HG02610 (cell line): ENCODE results near the gene MED13L.
A peak's percentile ranks its signal among the peaks of the same experiment; 100 is the strongest.

Experiments used
- ATAC-seq: cut with Tn5 transposase; IDR thresholded peaks from one replicate; pipeline ENCODE4 v1.9.1; 2021; ENCODE audit warnings: mild to moderate bottlenecking, moderate library complexity; ENCODE audit not compliant: unreplicated experiment

The MED13L gene

GRCh38 chr12:116066381-116067230 lies 210.9 kb downstream of the MED13L start:
- no peak for ATAC-seq

GRCh38 chr12:116065606-116066005 lies 211.9 kb downstream of the MED13L start:
- no peak for ATAC-seq

DNA sequence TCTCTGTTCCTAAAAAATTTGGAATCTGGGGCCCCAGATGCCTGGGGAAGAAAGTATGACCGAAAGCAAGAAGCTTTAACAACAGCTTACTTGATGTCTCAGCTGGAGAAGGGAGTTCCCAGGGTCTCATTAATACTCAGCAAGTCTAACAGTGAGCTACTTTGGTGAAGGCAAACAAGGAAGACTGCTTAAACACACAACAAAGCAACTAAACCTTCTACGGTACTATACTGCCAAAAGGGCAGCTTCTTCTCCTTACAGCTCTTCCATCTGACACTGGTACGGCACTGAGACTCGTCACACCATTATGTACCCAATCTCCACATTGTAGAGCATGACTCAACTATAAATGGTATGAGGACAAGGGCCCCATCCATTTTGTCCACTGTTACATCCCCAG lies 213.0 kb downstream of the MED13L start:
- no peak for ATAC-seq

DNA sequence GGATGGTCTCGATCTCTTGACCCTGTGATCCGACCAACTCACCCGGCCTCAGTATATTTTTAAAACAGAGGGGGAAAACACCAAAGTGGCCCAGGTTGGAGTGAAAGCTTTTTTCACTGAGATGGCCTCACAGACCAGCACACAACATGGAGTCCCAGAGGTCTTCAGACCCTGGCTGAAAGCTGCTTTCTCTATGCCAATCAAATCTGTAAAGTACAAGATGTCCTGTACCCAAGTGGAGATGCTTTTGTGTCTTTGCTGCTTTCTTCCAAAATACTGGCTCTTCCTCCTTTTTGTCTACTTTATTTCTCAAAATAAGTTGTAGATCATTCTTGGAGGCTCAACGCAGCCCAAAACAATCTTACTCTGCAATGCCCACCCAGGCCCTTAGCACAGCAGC lies 214.8 kb downstream of the MED13L start:
- ATAC-seq = no peak

- ATAC-seq = peak; percentile 79
Measured at GRCh38 chr12:116060764-116061163, 216.7 kb downstream of the MED13L start.

DNA sequence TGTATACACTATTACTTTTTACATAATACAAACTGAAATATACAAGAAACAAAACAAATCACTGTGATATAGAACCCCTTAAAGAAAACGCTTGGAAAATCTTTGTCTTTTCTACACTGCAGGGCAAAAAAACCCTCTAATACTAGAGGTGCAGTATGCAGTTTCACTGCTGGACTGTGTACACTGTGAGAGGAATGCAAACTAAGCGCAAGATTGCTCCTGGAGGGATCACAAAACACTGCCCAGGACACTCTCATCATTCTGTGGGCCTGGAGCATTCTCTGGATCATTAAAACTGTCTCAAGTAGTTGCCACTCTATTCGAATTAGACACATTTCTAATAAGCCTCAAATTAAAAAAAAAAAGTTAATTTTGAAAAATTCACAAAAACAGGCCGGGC lies 217.6 kb downstream of the MED13L start:
- ATAC-seq = no peak

- no peak for ATAC-seq
Measured at GRCh38 chr12:116058574-116058973, 218.9 kb downstream of the MED13L start.

DNA sequence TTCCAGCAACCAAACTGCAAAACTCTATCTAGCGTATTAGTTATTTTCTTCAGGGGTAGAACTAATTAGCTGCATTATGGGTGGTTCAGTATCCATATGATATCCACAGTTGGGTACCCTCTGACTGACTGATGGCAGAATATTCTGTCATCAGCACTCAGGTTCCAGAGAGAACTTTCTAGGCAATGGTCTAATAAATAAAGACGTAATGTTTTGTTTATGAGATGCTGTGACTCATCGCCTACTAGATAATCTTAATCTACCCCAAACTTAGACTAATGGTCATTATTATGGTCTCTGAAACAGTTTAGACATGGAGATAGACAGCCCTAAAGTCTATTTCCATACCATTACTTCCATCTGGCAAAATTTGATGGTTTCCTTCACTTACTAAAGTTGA lies 220.1 kb downstream of the MED13L start:
- ATAC-seq = no peak

DNA sequence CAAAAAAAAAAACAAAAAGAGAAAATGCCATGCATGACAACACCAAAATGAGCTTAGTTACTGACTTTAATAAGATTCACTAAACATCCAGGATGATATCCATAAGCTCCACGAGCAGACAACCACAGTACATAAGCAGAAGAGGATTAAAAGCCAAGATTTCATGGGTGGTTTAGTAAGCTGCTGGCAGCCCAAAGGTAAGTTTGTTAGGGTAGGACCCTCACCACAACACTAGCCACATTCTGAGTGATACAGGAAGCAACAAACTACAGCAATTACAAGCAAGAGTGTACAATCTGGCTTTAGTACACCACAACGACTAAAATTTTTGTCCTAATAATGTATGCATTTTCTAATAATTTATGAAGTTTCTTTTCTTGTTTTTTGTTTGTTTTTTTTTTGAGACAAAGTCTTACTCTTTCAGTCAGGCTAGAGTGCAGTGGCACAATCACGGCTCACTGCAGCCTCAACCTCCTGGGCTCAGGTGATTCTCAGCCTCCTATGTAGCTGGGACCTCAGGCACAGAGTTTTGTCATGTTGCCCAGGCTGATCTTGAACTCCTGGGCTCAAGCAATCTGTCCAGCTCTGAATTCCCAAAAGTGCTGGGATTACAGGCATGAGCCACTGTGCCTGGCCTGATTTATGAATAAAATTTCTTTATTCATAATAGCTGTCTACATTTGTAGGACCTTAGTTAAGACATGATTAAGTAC lies 221.4 kb downstream of the MED13L start:
- ATAC-seq = no peak

GRCh38 chr12:116054280-116054679 lies 223.2 kb downstream of the MED13L start:
- ATAC-seq = no peak

DNA sequence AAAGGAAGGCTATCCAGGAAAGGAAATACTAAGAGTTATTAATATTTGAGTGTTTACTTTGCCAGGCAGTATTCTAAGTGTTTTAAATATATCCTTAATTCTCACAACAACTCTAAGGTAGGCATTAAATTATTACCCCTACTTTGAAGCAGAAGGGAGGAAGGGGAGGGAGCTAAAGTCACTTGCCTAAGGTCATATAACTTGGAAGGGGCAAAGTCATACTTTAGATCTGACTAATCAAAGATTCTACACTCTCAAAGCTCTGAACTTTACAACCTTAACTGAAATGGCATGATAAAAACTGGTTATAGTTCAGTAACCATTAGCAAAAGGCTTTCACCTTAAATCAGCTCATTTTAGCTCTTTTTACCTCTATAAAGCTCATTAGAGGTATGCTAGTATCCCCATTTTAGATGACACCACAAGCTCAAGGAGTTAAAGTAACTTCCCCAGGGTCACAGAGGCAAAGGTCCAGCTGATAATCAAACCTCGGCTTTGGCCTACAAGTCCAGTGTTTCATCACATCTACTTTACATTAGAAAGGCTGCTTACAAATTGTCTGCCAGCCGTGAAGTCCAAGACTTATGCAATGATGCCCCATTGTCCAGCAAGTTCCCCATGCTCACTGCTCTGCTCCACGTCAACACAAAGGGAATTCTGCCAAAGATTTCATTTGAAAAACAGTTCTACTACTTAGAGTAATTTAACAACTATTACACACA lies 223.9 kb downstream of the MED13L start:
- ATAC-seq = no peak

GRCh38 chr12:116050275-116050674 lies 227.2 kb downstream of the MED13L start:
- no peak for ATAC-seq

DNA sequence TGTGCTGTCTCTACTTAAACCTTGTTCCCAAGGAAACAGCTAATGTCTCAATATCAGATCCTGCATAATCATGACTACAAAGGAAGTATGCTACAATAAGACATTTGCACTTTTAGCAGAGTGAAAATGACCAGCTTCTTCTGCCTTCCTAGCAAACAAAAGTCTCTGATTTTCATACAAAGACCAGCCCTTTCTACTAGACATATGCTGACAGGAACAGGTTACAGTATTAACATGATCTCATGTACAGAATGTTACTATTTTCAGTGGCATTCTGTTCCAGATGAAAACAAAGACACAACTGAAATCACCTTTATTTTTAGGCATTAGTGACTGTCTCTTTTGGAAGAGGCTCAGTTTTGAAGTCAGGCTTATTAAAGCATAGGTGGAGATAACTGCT lies 228.6 kb downstream of the MED13L start:
- ATAC-seq = no peak

- no peak for ATAC-seq
Measured at GRCh38 chr12:116046039-116046438, 231.5 kb downstream of the MED13L start.

- ATAC-seq = no peak
Measured at GRCh38 chr12:116045150-116045549, 232.3 kb downstream of the MED13L start.

GRCh38 chr12:116043659-116044535 lies 233.6 kb downstream of the MED13L start:
- no peak for ATAC-seq

GRCh38 chr12:116040402-116040801 lies 237.1 kb downstream of the MED13L start:
- ATAC-seq = no peak

DNA sequence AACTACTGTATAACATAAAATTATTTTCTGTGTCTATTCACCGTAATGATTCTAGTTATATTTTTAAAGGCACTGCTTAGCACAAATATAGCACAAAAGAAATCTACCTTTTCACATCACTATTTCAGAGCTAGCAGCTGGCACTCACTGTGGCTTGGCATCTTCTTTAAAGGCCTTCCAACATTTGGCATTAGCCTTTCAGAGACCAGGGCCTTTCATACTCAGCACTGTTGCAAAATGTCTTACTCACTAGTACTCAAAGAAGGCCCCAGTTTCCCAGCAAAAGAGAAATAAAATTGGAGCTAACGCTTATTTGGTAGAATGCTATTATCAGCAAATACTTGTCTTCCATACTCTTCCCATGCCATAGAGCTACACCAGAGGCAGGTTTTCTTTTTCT lies 238.4 kb downstream of the MED13L start:
- ATAC-seq = no peak

- no peak for ATAC-seq
Measured at GRCh38 chr12:116037941-116038837, 239.3 kb downstream of the MED13L start.

GRCh38 chr12:116033765-116034164 lies 243.7 kb downstream of the MED13L start:
- ATAC-seq = no peak
